Nephron progenitor cell (in vitro differentiated cells): ENCODE data around the gene USP11.

Source experiments
- DNase-seq: peaks from one replicate; pipeline ENCODE4 v3.0.0; 2021
- H3K27ac Mint-ChIP-seq: 2 replicates; pipeline ENCODE4 v1.8.0; 2021; ENCODE audit warnings: mild to moderate bottlenecking, moderate library complexity, mixed read lengths
- H3K27me3 Mint-ChIP-seq: 2 replicates; pipeline ENCODE4 v1.8.0; 2021; ENCODE audit warnings: mild to moderate bottlenecking, low read depth, mixed read lengths; ENCODE audit not compliant: poor library complexity
- H3K36me3 Mint-ChIP-seq: 2 replicates; pipeline ENCODE4 v1.8.0; 2021; ENCODE audit warnings: low read depth, mixed read lengths
- H3K4me1 Mint-ChIP-seq: 2 replicates; pipeline ENCODE4 v1.8.0; 2021; ENCODE audit warnings: mixed read lengths
- H3K4me3 Mint-ChIP-seq: 2 replicates; pipeline ENCODE4 v1.8.0; 2021; ENCODE audit warnings: mild to moderate bottlenecking, moderate library complexity, mixed read lengths
- H3K9me3 Mint-ChIP-seq: 2 replicates; pipeline ENCODE4 v1.8.0; 2021; ENCODE audit warnings: mild to moderate bottlenecking, moderate library complexity, mixed read lengths
- TF ChIP-seq, protein P1 (sequence below): fragments of 200-600 bp; sonication (generic); IDR thresholded peaks from 2 replicates; pipeline ENCODE4 v1.5.0; 2021; ENCODE audit warnings: antibody characterized with exemption

Gene USP11

GRCh38 chrX:47218920-47219815 is 13.6 kb upstream of the USP11 start:
- TF ChIP-seq, protein P1, sequence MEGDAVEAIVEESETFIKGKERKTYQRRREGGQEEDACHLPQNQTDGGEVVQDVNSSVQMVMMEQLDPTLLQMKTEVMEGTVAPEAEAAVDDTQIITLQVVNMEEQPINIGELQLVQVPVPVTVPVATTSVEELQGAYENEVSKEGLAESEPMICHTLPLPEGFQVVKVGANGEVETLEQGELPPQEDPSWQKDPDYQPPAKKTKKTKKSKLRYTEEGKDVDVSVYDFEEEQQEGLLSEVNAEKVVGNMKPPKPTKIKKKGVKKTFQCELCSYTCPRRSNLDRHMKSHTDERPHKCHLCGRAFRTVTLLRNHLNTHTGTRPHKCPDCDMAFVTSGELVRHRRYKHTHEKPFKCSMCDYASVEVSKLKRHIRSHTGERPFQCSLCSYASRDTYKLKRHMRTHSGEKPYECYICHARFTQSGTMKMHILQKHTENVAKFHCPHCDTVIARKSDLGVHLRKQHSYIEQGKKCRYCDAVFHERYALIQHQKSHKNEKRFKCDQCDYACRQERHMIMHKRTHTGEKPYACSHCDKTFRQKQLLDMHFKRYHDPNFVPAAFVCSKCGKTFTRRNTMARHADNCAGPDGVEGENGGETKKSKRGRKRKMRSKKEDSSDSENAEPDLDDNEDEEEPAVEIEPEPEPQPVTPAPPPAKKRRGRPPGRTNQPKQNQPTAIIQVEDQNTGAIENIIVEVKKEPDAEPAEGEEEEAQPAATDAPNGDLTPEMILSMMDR, result no peak
- Mint-ChIP-seq H3K27ac (peak overlapping the region; percentile 98), H3K4me3 (peak overlapping the region; percentile 95), H3K4me1 (peaks cover 48% of the 10 kb centered on the region), H3K36me3 (peaks cover 39% of the 10 kb centered on the region), H3K9me3 (no peaks in the 10 kb centered on the region), H3K27me3 (no peaks in the 10 kb centered on the region)
- DNase-seq, result peak; percentile 62

DNA sequence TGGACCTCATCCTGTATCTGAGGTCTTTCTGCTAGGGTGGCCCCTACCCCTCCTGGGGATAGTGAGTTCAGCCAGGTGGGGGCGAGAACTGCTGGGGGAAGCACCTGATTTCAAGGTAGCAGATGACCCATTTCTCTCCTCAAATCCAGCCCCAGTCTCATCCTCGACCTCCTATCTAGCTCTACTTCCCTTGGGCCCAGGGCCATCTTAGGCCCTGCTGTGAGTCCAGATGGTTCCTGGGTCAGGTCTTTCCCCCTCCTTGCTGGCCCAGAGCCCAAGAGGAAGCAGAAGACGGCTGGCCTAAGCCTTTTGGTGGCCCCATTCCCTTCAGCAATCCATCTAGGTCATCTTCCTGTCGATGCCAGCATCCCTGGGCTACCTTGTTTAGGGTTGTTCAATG is 11.1 kb upstream of the USP11 start:
- TF ChIP-seq, protein P1, result no peak
- H3K27me3 Mint-ChIP-seq, result no peaks in the 10 kb centered on the region
- no peaks in the 10 kb centered on the region for H3K9me3 Mint-ChIP-seq
- H3K27ac Mint-ChIP-seq, result peak overlapping the region; percentile 76
- H3K4me1 Mint-ChIP-seq, result peaks cover 38% of the 10 kb centered on the region
- H3K36me3 Mint-ChIP-seq, result peaks cover 40% of the 10 kb centered on the region
- no peak overlapping the region for H3K4me3 Mint-ChIP-seq
- DNase-seq, result no peak

DNA sequence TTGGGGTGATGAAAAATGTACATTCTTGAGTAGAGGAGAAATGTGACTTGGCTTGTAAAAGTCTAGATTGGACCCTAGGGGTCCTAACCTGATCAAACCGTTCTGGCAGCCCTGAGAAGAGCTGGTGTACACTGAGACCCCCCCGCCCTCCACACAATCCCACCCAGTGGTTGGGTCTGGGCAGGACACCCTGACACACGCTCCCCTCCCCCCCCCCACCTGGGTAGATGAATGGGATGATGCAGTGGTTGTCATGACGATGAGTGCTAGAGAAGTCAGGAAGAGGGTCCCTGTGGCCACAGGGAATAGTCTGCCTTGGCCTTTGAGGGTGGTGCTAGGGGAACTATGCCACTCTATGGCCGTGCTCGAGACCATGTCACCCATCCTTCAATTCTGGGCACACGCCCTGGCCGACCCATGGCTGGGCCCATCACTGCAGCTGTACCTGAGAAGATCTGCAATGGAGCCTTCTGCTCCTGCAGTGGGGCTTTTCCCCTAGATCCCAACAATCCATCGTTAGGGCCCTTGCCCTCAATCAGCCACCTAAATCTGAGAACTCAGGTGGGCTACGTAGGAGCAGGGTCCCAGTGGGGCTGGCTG is 10.0 kb upstream of the USP11 start:
- no peak overlapping the region for H3K4me3 Mint-ChIP-seq
- H3K9me3 Mint-ChIP-seq, result no peaks in the 10 kb centered on the region
- H3K27ac Mint-ChIP-seq, result no peak overlapping the region
- peak; percentile 24 for DNase-seq
- H3K36me3 Mint-ChIP-seq, result peaks cover 48% of the 10 kb centered on the region
- TF ChIP-seq, protein P1, result no peak
- H3K4me1 Mint-ChIP-seq, result peaks cover 30% of the 10 kb centered on the region
- no peaks in the 10 kb centered on the region for H3K27me3 Mint-ChIP-seq

DNA sequence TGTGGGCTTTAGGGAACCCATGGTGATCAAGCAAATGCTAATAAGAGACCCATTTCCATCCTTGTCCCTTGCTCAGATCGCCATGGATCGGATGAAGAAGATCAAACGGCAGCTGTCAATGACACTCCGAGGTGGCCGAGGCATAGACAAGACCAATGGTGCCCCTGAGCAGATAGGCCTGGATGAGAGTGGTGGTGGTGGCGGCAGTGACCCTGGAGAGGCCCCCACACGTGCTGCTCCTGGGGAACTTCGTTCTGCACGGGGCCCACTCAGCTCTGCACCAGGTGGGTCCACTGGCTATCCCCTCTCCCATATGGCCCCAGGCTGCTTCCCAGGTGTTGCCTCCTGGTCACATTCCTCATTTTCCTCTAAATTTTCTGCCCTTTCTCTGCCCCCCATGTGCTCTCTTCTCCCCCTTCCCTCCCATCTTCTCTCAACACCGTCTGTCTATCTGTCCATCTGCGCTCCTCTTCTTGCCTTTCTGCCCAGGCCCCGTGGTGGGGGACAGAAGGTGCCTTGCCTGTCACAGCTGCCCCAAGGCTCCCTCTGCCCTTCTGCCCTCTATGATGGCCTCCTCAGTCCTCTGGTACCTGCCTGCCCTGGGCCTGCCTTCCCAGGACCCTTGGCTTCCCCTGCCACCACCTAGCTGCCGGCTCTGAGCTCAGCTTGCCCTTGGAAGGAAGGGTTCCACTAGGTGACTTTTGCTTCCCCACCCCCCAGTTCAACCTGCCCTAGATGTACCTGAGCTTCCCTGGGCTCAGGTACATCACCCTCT is 9.1 kb upstream of the USP11 start:
- no peak overlapping the region for H3K27ac Mint-ChIP-seq
- peaks cover 56% of the 10 kb centered on the region for H3K36me3 Mint-ChIP-seq
- H3K4me3 Mint-ChIP-seq, result no peak overlapping the region
- DNase-seq, result no peak
- no peaks in the 10 kb centered on the region for H3K9me3 Mint-ChIP-seq
- peaks cover 30% of the 10 kb centered on the region for H3K4me1 Mint-ChIP-seq
- TF ChIP-seq, protein P1, result no peak
- no peaks in the 10 kb centered on the region for H3K27me3 Mint-ChIP-seq

DNA sequence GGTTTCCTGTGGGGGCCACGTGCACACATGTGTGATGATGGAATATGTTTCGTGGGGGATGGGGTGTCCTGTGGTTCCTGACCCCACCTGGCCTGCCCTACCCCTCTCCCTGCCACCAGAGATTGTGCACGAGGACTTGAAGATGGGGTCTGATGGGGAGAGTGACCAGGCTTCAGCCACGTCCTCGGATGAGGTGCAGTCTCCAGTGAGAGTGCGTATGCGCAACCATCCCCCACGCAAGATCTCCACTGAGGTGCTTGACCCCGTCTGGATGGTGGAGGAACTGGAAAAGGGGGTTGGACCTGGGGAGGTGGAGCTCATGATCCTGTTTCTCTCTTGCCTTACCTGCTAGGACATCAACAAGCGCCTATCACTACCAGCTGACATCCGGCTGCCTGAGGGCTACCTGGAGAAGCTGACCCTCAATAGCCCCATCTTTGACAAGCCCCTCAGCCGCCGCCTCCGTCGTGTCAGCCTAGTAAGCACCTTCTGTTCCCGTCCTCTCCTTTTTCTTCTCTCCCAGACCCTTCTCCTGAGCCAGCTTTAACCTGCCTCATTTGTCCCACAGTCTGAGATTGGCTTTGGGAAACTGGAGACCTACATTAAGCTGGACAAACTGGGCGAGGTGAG is 8.4 kb upstream of the USP11 start:
- Mint-ChIP-seq H3K9me3 (no peaks in the 10 kb centered on the region), H3K27me3 (no peaks in the 10 kb centered on the region), H3K36me3 (peaks cover 60% of the 10 kb centered on the region), H3K4me3 (no peak overlapping the region), H3K4me1 (peaks cover 26% of the 10 kb centered on the region), H3K27ac (no peak overlapping the region)
- DNase-seq, result no peak
- TF ChIP-seq, protein P1, result no peak
